COLO668 (cell line): ENCODE results near the gene UVRAG.

ENCODE experiments used
- DNase-seq: peaks from one replicate; lab custom pipeline; 2025; ENCODE audit not compliant: unreplicated experiment; lab: John Stamatoyannopoulos, UW

Gene UVRAG

DNA sequence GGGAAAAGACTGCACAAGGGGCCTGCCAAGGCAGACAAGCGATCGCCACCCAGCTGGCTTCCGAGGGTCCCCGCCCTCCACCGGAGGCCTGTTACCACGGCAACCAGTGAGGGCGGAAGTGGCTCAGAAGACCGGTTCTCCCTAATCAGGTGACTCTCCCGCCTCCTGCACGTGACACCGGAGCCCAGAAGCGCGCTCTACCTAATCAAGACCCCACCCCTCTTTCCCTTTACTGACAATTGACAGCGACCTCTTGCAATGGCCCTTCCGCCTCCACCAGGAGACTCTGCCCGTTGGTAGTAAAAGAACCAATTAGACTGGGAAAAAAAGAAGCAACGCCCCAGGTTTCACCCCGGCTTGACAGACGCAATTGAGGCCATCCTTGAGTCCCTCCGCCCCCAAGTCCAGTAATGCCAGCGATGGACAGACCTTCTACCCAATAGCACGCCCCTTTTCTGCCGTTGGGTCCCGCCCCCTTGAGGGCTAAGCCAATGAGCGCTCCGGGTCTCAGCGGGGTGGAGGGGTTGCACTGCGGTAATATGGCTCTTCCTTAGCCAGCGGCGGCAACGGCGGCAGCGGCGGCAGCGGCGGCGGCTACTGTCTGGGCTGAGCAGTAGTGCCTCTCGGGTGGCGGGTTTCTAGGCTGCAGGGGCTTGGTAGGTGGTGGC is at the start of gene UVRAG:
TSS of gene UVRAG (plus strand) at position 534 of the 668 bp plus-strand sequence. CDS start 198 bp downstream, outside the sequence.
- peak; percentile 92 for DNase-seq

DNA sequence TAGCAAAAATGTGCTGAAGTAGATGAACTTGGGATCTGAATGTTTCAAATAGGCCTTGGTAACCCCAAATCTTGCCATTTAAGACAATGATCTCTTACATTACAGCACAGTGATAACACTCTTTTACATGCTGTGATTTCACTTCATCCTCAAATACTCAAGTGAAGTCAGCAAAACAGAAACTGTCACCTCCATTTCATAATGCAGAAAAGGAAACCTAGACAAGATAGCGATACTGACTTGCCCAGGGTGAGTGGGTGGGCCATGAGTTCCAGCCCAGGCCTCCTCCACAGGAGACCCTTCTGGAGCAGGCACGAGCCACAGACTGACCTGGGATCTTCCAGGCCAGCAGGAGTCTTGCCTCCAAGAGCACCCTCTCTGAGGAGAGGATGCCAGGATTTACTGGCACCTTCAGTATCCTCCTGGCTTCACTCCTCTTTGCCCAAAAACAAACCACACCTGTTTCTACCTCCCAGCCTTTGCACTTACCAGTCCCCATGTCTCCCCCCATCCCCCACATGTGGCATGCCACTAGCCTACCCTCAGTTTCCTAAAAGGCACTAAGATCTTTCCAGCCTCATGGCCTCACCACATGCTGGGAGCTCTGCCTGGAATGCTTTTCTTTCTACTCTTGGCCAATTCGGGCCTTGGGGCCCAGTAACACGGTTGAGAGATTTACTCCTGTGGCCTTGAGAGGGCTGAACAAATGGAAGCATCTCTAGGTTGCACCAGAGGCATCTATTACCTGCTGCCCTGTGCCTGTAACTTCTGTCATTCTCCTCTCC is 48.4 kb upstream of the UVRAG start:
- no peak for DNase-seq

DNA sequence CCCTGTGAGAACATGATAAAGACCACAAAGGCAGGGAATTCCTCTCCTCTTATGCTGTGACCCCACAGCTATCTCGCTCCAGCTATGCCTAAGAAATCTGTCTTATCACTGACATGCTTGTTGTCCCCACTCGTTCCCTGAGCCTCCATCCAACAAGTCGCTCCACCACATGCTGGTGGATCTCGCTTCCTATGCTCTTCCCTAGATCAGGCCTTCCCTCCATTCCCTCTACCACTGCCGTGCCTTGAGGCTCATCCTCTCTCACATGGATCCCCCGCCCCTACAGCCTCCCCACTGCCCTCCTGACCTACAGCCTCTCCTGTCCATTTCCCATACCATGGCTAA is 47.8 kb upstream of the UVRAG start:
- no peak for DNase-seq

DNA sequence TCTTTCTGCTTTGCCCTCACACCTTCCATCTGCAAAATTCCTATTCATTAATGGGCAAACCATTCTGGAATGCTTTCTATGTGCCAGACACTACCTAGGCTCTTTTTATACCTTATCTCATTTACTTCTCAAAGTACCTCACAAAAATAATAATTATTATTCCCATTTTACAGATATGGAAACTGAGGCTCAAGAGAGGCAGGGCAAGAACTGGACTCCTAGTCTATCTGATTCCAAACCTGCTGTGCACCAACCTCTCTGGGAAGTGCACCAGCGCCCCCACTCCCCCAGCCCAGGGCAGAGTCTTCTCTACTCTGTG is 47.3 kb upstream of the UVRAG start:
- no peak for DNase-seq

DNA sequence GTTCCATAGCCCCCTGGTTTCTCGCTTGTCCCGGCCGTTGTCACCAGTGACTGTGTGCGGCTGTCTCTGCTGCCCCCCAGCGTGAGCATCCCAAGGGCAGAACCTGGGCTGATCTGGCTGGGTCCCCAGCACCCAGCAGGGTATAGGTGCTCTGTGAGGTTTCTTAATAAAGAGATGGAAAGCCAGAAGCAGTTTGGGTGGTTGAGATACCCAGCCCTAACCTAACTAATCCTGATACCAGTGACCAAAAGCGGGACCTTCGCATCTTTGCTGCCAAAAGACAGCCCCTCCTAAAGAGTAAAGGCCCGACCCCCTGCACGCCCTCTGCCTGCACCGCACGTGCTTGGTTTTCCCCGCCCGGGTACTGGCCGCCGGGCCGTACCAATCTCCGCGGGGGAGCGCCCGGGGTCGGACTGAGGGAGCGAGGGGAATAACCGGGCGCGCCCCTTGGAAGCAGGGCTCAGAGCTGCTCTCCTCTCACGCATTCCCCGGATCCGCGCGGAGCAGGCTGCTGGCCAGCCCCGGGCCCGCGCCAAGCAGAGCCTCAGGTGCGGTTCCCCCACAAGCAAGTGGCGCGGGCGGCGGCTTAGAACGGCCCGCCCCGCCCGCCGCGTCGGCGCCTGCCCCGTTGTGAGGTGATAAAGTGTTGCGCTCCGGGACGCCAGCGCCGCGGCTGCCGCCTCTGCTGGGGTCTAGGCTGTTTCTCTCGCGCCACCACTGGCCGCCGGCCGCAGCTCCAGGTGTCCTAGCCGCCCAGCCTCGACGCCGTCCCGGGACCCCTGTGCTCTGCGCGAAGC is 46.7 kb upstream of the UVRAG start, which contains the start of gene DGAT2:
TSS of gene DGAT2 (plus strand) at position 667 of the 797 bp plus-strand sequence. CDS start 214 bp downstream, outside the sequence.
- peak; percentile 84 for DNase-seq

DNA sequence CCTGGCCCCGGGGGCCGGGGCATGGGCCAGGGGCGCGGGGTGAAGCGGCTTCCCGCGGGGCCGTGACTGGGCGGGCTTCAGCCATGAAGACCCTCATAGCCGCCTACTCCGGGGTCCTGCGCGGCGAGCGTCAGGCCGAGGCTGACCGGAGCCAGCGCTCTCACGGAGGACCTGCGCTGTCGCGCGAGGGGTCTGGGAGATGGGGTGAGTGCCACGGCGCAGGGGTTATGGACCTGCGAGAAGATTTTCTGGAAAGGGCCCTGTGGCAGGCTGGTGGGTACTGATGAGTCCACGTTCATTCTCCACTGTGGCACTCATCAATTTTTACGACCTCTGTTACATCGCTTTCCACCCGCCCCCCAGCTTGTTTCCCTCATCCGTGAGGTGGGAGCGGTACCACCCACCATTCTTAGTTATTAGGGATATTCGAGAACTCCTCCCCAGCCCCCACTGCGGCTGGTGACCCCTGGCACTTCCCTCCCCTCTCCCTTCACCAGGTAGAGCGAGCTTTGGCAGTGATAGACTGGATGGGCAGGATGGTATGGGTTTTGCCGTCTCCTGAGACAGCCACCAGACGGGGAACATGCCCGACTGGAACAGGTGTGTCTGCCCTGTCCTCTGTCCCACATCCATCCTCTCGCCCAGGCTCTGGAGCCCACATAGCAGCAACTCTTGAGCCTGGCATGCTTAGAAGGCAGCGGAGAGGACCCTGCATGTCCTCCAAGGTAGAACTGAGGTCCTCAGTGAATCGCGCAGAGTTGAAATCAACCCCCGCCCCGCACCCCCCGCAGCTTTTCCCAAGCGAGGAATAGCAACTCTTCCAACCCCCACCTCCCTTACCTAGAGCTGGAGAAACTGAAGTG is 45.9 kb upstream of the UVRAG start:
- DNase-seq, result peak; percentile 33

DNA sequence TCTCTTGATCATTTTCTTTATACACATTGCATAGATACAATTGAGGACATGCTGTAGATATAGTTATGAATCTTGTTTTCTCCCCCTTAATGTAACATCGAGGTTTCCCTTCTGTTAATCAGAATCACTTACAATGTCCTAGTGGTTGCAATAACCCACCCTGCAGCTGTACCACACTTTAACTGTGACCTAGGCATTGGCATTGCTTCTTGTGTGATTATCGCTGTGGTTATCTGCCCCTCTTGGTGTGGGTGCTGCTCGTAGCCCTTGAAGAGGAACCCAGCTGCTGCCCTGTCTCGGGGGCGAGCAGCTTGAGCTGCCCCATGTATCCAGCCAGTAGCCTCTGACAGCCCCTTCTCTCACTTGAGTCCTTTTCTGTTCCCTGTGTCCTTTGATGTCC is 44.9 kb upstream of the UVRAG start:
- no peak for DNase-seq

DNA sequence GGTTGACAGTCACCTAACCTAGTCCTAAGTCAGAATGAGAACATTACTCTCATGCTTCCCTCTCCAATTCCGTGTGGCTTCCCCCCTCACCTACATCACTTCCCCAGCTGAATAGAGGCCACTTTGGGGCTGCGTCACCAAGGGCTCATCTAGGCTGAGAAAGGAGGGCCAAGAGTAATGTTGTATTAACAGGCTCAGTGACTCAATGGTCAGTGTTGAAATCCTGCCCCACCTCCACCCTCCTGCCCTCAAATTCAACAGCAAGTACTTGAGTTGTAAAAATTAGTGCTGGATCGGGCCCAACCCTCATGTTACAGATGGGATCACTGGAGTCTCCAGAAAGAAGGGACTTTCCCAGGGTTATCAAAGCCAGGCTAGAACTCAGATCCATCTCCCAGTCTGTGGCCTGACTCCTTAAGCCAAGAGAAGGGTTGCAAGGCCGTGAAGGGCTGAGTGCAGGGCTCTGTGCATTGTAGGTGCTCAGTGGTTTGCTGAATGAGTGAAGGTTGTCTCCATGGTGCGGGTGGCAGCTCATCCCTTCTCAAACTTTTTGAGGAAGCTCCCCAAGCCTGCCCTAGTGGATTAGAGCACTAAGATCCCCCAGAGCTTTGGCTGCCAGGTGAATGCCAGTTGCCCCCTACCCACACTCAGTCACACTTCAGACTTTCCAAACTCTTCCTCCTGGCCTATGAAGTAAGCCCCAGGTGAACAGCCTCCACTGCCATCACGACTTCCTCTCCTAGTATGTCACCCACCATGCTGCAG is 43.2 kb upstream of the UVRAG start:
- DNase-seq, result no peak

DNA sequence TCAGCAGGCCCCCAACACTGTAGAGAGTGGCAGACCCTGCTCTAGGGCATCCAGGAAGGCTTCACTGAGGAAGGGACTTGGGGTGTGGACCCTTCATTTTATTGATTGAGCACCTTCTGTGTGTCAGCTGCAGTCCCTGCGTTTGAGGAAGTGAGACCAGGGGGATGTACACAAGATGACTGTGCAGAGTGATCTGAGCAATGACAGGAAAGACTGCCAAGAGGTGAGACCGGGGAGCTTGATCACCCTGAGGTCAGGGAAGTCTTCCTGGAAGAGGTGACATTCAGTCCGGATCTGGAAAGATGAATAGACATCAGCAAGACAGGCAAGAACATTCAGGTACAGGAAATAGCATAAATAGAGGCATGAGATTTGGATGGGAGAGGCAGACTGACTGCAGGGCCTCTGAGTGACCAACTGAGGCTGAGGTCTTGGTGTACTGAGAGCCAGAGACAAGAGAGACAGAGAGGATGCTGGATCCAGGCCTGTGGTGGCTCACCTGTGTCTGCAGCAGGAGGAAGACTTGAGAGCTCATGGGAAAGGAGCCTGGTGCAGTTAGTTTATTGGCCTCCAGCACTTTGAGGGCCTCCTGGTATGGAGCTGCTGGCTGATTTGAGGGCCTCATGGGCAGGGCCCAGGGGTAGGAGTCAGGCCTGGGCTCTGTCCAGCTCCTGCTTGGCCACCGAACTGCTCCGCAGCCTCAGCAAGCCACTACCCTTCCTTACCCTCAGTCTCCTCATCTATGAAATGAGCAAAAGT is 41.2 kb upstream of the UVRAG start:
- no peak for DNase-seq

DNA sequence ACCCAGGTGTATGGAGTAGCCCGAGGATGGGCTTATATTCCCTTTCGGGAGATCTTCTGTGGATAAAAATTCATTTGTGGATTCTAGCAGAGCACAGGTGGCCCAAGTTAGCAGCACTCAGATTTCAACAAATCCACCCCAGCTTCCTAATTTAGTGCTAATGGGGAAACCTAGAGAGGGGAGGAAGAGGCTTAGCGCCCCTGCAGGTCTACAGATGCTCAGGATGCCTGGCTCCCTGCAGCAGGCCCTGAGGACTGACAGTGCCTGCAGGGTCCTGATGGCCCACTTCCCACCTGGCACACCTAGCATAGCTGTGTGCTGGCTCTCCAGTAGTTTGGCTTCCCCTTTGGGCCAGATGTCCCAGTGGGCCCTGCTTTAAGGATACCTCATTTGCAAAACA is 40.0 kb upstream of the UVRAG start:
- DNase-seq, result no peak

DNA sequence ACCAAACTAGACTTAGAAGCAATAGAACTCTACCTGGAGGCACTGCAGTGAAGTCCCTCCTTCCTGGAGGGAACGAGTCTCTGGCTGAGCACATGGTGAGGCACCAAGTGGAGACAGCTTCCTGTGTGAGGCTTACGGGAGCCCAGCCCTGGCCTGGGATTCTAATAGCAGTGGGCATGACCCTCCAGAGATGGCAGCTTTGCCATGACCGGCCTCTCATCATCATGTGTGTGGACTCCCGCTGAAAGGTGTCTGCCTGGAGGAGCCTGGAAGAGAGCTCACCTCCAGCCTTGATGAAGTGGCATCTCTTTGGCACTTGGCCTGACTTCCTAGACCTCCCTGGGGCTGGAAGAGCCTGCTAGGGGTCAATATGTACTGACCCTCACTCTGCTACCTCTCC is 38.5 kb upstream of the UVRAG start:
- no peak for DNase-seq

DNA sequence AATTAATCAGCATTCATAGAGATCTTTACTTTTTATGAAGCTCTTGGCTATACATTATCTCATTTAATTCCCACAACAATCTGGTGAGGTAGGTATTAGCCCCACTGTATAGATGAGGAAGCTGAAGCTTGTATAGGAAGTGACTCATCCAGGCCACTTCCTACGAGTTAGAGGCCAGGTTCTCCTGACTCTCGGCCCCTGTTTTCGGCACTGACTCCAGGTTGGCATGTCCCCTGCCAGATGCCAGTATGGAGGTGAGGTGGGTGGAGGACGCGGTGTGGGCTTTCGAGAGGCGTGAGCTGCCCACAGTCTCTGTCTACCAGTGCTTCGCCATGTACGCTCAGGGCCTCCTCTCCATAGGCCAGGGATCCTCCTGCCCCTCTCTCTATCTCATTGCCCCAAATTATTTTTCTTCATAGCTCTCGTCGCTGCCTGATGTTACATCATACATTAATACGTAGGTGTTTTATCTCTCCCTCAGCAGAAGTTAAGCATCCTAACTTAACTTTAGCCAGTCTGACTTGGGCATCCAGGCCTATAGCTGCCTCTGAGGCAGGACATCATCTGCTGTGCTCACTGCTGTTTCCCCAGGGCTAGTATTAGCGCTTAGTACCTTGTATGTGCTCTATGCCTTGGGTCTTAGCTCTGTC is 37.4 kb upstream of the UVRAG start:
- no peak for DNase-seq

DNA sequence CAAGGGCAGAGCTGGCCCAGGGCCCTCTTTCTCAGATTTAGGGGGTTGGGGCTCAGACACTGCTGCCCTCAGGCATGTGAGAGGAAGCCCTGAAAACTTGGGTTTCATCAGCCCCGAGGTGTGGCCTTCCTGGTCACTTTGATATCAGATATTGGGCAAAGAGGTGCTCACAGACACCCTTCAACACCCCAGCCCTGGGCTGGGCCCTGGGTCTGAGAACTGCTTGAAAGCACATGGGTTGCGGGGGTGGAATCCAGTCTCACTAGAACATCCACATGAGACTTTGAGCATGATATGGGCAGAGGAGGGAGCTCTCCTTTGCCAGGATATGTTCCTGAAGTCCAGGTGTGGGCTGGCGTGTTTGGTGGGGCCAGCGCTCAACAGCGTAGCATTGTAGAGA is 36.0 kb upstream of the UVRAG start:
- no peak for DNase-seq

DNA sequence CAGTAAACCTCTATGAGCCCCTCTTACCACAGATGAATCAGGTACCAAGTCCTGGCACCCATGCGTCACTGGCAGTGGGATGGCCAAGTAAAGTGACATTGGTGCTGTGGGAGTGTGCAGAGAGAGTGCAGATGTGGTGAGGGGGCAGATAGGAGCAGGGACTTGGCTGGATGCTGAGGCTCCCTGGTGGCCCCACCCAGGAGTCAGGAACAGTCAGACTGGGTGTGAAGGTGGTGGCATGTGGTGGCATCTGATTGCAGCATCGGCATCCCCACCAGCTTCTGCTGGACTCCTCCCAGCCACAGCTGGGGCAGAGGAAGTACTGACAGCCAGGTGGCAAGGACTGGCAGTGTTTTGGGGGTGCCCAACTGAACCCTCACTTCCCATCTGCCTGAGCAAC is 35.0 kb upstream of the UVRAG start:
- DNase-seq, result no peak

DNA sequence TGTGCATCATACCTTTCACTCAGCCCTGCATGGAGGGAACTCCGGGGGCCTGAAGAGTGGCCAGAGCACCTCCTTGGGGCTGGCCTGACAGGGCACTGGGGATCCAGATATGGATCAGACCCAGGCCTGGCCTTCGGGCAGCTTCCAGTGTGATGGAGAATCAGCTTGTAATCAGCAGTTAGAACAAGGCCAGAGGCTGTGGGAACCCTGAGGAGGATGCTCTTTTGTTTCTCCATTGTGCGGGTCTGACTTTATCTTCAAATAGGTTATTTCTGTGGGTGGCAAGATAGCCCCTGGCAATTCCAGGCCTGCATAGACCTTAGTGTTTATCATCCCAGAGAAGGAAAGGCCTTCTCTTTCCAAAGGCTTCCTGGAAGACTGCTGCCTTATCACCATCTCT is 34.1 kb upstream of the UVRAG start:
- DNase-seq, result no peak

DNA sequence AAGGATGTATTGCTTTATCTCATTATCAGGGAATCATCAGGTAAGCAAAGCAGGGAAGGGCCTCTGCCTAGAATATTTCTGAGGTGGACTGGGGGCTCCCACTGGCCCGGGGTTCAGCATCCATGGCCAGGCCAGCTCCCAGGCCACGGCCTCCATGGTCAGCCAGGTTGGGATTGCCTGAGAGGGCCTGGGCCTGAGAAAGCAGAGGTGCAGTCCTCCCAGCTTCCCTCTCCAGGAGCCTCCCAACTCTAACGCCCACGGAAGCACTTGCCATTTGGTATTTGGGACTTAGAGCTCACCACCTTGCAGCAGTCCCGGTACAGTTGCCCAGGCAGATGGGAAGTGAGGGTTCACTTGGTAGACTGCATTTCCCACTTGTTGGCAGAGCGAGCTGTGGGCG is 33.7 kb upstream of the UVRAG start:
- no peak for DNase-seq

DNA sequence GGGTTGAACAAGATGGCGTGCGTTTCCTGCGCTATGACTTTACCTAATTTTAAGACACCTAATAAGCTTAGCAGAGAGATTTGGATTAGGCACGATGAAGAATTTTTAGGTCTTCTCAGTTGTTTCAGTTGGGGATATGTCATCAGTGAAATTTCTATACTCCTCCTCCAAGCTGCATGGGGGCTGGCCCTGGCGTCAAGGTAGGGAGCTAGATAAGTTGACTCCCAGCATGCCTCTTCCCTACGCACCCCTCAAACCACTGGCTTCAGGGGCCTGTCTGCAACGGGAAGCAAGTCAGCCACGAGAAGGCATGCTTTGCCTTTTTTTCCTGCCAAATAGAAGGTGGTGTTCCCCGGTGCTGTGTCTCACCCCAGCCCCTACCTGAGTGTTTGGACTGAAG is 33.2 kb upstream of the UVRAG start:
- no peak for DNase-seq

DNA sequence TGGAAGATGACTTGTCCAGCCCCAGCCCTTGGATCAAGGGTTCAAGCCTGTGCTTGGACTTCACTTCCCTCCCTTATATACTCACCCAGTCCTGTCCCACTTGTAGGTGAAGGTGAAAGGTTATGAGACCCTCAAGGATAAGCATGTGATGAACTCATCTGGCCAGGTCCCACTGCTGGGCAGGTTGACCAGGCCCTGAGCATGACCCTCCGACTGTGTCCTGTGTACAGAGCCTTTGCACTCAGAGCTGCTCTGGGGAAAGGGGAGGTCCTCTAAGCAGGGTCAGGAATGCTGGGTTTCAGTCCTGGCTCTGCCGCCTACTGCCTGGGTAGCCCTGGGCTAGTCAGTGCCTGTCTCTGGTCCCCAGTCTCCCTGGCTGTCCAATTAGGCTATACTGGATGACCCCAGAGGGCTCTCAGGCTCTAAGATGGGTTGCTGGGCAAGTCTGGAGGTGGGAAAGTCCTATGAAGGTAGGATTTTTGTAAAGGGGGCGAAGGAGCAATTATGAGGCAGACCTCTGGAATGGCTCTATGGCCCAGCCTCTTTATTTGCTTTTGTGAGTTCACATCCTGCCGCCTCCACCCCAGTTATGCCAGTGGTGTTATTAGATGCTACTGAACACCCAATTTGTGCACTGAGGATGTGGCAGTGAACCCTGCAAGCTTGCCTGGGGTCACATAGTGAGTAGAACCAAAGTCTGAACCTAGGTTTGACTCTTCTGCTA is 32.3 kb upstream of the UVRAG start:
- no peak for DNase-seq
